HAP-1 (cell line): Measurements from ENCODE around the gene LEMD2.

Source experiments
- DNase-seq, 2 experiments: peaks; one replicate each; pipeline ENCODE4 v3.0.0-alpha.2; 2016 to 2020; ENCODE audit warnings: low spot score in 2 of 2
- H3K27me3 ChIP-seq: fragments of 250-450 bp; sonication (Bioruptor Pico); 2 replicates; pipeline ENCODE4 v1.5.1; 2020; ENCODE audit warnings: low read depth, mild to moderate bottlenecking, moderate library complexity
- H3K36me3 ChIP-seq: fragments of 250-450 bp; sonication (Bioruptor Pico); replicated peaks from 2 replicates; pipeline ENCODE4 v1.5.1; 2020; ENCODE audit warnings: mild to moderate bottlenecking
- H3K4me1 ChIP-seq: fragments of 250-450 bp; sonication (Bioruptor Pico); 2 replicates; pipeline ENCODE4 v1.5.1; 2020; ENCODE audit warnings: mild to moderate bottlenecking
- H3K4me3 ChIP-seq: fragments of 250-450 bp; sonication (Bioruptor Pico); 2 replicates; pipeline ENCODE4 v1.5.1; 2020; ENCODE audit warnings: mild to moderate bottlenecking, moderate library complexity
- H3K9me3 ChIP-seq: fragments of 250-450 bp; sonication (Bioruptor Pico); 2 replicates; pipeline ENCODE4 v1.5.1; 2020; ENCODE audit warnings: mild to moderate bottlenecking, moderate library complexity
- in situ Hi-C: fragments of 300-500 bp; cut with MboI; formaldehyde crosslinking; loops from 3 replicates; pipeline ENCODE4 v1.14.3; 2020; ENCODE audit warnings: low sequenced_read_pairs, inconsistent platforms, mixed read lengths

The LEMD2 gene

GRCh38 chr6:33782561-33782960, 6.4 kb downstream of the LEMD2 start:
- Histone ChIP-seq H3K9me3 (no peaks in the 10 kb centered on the region), H3K4me3 (no peak overlapping the region), H3K36me3 (peaks cover 66% of the 10 kb centered on the region), H3K4me1 (peaks cover 27% of the 10 kb centered on the region), H3K27me3 (no peaks in the 10 kb centered on the region)
- in situ Hi-C loops: no loop called here
- no peak for DNase-seq

- Histone ChIP-seq H3K4me1 (peaks cover 15% of the 10 kb centered on the region), H3K9me3 (no peaks in the 10 kb centered on the region), H3K4me3 (no peak overlapping the region), H3K27me3 (no peaks in the 10 kb centered on the region), H3K36me3 (peaks cover 74% of the 10 kb centered on the region)
- DNase-seq: peak in 1 of 2 experiments; percentile 46
- in situ Hi-C loops: no loop called here
These were observed 7.6 kb downstream of the LEMD2 start for GRCh38 chr6:33781131-33781975.

- in situ Hi-C loops: no loop called here
- Histone ChIP-seq H3K27me3 (no peaks in the 10 kb centered on the region), H3K4me3 (no peak overlapping the region), H3K36me3 (peaks cover 86% of the 10 kb centered on the region), H3K4me1 (peaks cover 9% of the 10 kb centered on the region), H3K9me3 (no peaks in the 10 kb centered on the region)
- DNase-seq: no peak
These were observed 9.0 kb downstream of the LEMD2 start for GRCh38 chr6:33779895-33780294.

GRCh38 chr6:33779290-33779689, 9.6 kb downstream of the LEMD2 start:
- no peaks in the 10 kb centered on the region for H3K27me3 ChIP-seq
- peaks cover 87% of the 10 kb centered on the region for H3K36me3 ChIP-seq
- in situ Hi-C loops: no loop called here
- H3K4me3 ChIP-seq: no peak overlapping the region
- DNase-seq: peak in 1 of 2 experiments; percentile 33
- no peaks in the 10 kb centered on the region for H3K9me3 ChIP-seq
- peaks cover 9% of the 10 kb centered on the region for H3K4me1 ChIP-seq

GRCh38 chr6:33778444-33779121, 10.3 kb downstream of the LEMD2 start:
- Histone ChIP-seq H3K9me3 (no peaks in the 10 kb centered on the region), H3K4me1 (peaks cover 9% of the 10 kb centered on the region), H3K4me3 (no peak overlapping the region), H3K36me3 (peaks cover 82% of the 10 kb centered on the region), H3K27me3 (no peaks in the 10 kb centered on the region)
- DNase-seq: no peak
- in situ Hi-C loops: no loop called here

- Histone ChIP-seq H3K4me3 (no peak overlapping the region), H3K4me1 (peaks cover 9% of the 10 kb centered on the region), H3K36me3 (peaks cover 79% of the 10 kb centered on the region), H3K27me3 (no peaks in the 10 kb centered on the region), H3K9me3 (no peaks in the 10 kb centered on the region)
- in situ Hi-C loops: no loop called here
- DNase-seq: no peak
These were observed 11.2 kb downstream of the LEMD2 start for GRCh38 chr6:33777398-33778388.

- Histone ChIP-seq H3K4me1 (peaks cover 9% of the 10 kb centered on the region), H3K36me3 (peaks cover 78% of the 10 kb centered on the region), H3K4me3 (no peak overlapping the region), H3K9me3 (no peaks in the 10 kb centered on the region), H3K27me3 (no peaks in the 10 kb centered on the region)
- no peak for DNase-seq
- in situ Hi-C loops: no loop called here
These were observed 12.2 kb downstream of the LEMD2 start for GRCh38 chr6:33776764-33777163.

- no peaks in the 10 kb centered on the region for H3K27me3 ChIP-seq
- DNase-seq: no peak
- no peaks in the 10 kb centered on the region for H3K9me3 ChIP-seq
- no peak overlapping the region for H3K4me3 ChIP-seq
- H3K36me3 ChIP-seq: peaks cover 78% of the 10 kb centered on the region
- H3K4me1 ChIP-seq: peaks cover 5% of the 10 kb centered on the region
- in situ Hi-C loops: no loop called here
These were observed 12.7 kb downstream of the LEMD2 start for GRCh38 chr6:33776186-33776585.

- Histone ChIP-seq H3K27me3 (no peaks in the 10 kb centered on the region), H3K9me3 (no peaks in the 10 kb centered on the region), H3K4me1 (peaks cover 3% of the 10 kb centered on the region; the same call in 1 of the 2 replicates), H3K36me3 (peaks cover 64% of the 10 kb centered on the region), H3K4me3 (no peak overlapping the region)
- in situ Hi-C loops: no loop called here
- no peak for DNase-seq
These were observed 14.2 kb downstream of the LEMD2 start for GRCh38 chr6:33774774-33775173.

- Histone ChIP-seq H3K4me1 (peaks cover 3% of the 10 kb centered on the region), H3K36me3 (peaks cover 49% of the 10 kb centered on the region), H3K27me3 (no peaks in the 10 kb centered on the region), H3K4me3 (no peak overlapping the region), H3K9me3 (no peaks in the 10 kb centered on the region)
- in situ Hi-C loops: no loop called here
- DNase-seq: no peak
These were observed 15.9 kb downstream of the LEMD2 start for GRCh38 chr6:33772902-33773472.

- no peak for DNase-seq
- in situ Hi-C loops: no loop called here
- Histone ChIP-seq H3K36me3 (peaks cover 42% of the 10 kb centered on the region), H3K9me3 (no peaks in the 10 kb centered on the region), H3K4me1 (peaks cover 3% of the 10 kb centered on the region), H3K4me3 (no peak overlapping the region), H3K27me3 (no peaks in the 10 kb centered on the region)
These were observed 16.7 kb downstream of the LEMD2 start for GRCh38 chr6:33772082-33772830.

- peak; percentile 72 to 82 for DNase-seq
- Histone ChIP-seq H3K4me3 (no peak overlapping the region), H3K36me3 (peaks cover 33% of the 10 kb centered on the region), H3K4me1 (peaks cover 3% of the 10 kb centered on the region), H3K9me3 (no peaks in the 10 kb centered on the region), H3K27me3 (no peaks in the 10 kb centered on the region)
- in situ Hi-C loops: no loop called here
These were observed 17.5 kb downstream of the LEMD2 start for GRCh38 chr6:33771146-33772081.
